ENCODE data around the gene DAP3.
"Not testable (repeated sequence)": the region's sequence is repeated elsewhere in the genome, so short reads cannot be mapped to it uniquely, and the experiment has no call there.

DNA sequence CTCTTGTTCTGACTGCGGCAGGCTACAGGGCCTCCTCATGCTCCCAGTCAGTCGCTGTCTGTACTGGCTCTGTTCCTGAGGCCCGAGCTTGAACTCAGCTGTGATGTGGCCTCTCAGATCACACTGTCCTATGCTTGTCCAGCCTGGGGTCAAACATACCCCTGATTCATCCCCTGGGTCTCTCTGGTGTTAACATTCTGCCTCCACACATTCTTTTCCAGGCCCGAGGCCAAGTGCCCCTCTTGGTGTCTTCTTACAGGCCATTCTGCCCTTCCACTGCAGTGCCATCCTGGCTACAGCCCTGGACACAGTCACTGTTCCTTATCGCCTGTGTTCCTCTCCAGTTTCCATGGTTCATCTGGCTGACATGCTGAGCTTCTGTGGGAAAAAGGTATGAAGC, 59.2 kb downstream of the DAP3 start:
- TF ChIP-seq EZH2 (IDR thresholded peaks at IDR 0.05; ENCODE audit: borderline replicate concordance, low read length); CTCF (IDR thresholded peaks at IDR 0.05; ENCODE audit: low read length): not testable (repeated sequence)
